Heart left ventricle (tissue), 16 donors: ENCODE data around the gene CXCL12. TPM values are rescaled to one million over a fixed set of nuclear protein-coding genes. Genes with fewer than 3 reads are reported as not detected.
A peak's percentile ranks its signal among the peaks of the same experiment; 100 is the strongest.

ENCODE experiments used
- ATAC-seq, 4 donors: fragments of 200-7000 bp; cut with Tn5 transposase; one replicate each; pipeline ENCODE4 v1.9.1; 2020 to 2022; ENCODE audit warnings: moderate library complexity in 4 of 4, mild to moderate bottlenecking in 3 of 4, moderate number of reproducible peaks in 1 of 4
- DNase-seq, 5 donors: peaks; one replicate each; pipeline ENCODE4 v3.0.0-alpha.2; 2020
- H3K27ac ChIP-seq, 12 donors: fragments of 200-600 bp; sonication (generic) in 4 of 12; one replicate each; pipeline versions ENCODE4 v1.5.0 to v1.8.0; 2016 to 2022; ENCODE audit warnings: mild to moderate bottlenecking in 2 of 12
- H3K27me3 ChIP-seq, 9 donors: fragments of 200-600 bp; sonication (generic) in 2 of 9; one replicate each; pipeline versions ENCODE4 v1.5.1 to v1.8.0; 2016 to 2022; ENCODE audit warnings: mild to moderate bottlenecking in 3 of 9
- H3K36me3 ChIP-seq, 9 donors: fragments of 200-600 bp; sonication (generic) in 2 of 9; one replicate each; pipeline versions ENCODE4 v1.5.0 to v1.8.0; 2018 to 2022; ENCODE audit warnings: mild to moderate bottlenecking in 2 of 9
- H3K4me1 ChIP-seq, 12 donors: fragments of 200-600 bp; sonication (generic) in 4 of 12; one replicate each; pipeline versions ENCODE4 v1.5.0 to v1.8.0; 2016 to 2022; ENCODE audit warnings: mild to moderate bottlenecking in 3 of 12
- H3K4me3 ChIP-seq, 12 donors: fragments of 200-600 bp; sonication (generic) in 4 of 12; one replicate each; pipeline versions ENCODE4 v1.5.0 to v1.8.0; 2017 to 2022; ENCODE audit warnings: mild to moderate bottlenecking in 9 of 12, moderate library complexity in 4 of 12
- H3K9me3 ChIP-seq, 12 donors: fragments of 200-600 bp; sonication (generic) in 4 of 12; one replicate each; pipeline versions ENCODE4 v1.5.0 to v1.8.0; 2016 to 2022; ENCODE audit warnings: mild to moderate bottlenecking in 1 of 12
- CTCF ChIP-seq, 12 donors: fragments of 200-600 bp; sonication (generic) in 4 of 12; IDR thresholded peaks; one replicate each; pipeline versions ENCODE4 v1.5.0 to v1.8.0; 2018 to 2022; ENCODE audit warnings: antibody characterized with exemption in 12 of 12, mild to moderate bottlenecking in 5 of 12
- POLR2A ChIP-seq, 2 donors: fragments of 450-650 bp; IDR thresholded peaks; one replicate each; pipeline ENCODE4 v1.6.1; 2017; ENCODE audit warnings: antibody characterized with exemption in 2 of 2, mild to moderate bottlenecking in 2 of 2, moderate library complexity in 2 of 2
- WGBS, 4 donors: extraction: QIAGEN DNeasy Blood & Tissue Kit in 2 of 4; methylation state at CpG; one replicate each; pipeline versions ENCODE4 v1.1.5 to v1.1.7; 2013 to 2018; 5-methylcytosine and 5-hydroxymethylcytosine counted together
- intact Hi-C, 10 donors: fragments of 100-400 bp; cut with DNase I; formaldehyde crosslinking; loops; one replicate each; pipeline versions ENCODE4 v1.11.1 to v1.14.2; 2022
- polyA plus RNA-seq, 2 donors: library from polyadenylated mRNA; stranded (reverse); fragments of 200-250 nt; gene quantifications; one replicate each; pipeline ENCODE4 v1.2.3, GENCODE V29; 2013
- total RNA-seq, 9 donors: library from RNA; depleted of rRNA in 2 of 9; stranded (reverse); fragments of >200 nt in 2 of 9; fragmentation: NEBNext Ultra II Directional in 3 of 9; extraction: Animal tissue kit (Norgen Biotek cat#: 25700) in 3 of 9; gene quantifications; one replicate each; pipeline versions ENCODE4 v1.1.0 to v1.2.4, GENCODE V29; 2016 to 2023
- donor health status: ischemic (EF 13 %, LVEDD 7.1; RV severe dilation, severe dysfunction).
- donor health status: healthy with polysubstance abuse.
- donor health status: DM: no; HTN: yes; CAD: no.
- donor health status: DM: no; HTN: no; CAD: no.
- donor health status: ischemic (EF 25% LVEDD 6.9; RV normal size, moderate dysfunction).
- donor health status: ischemic (EF 25% LVEDD 5.7; RV mildly dilated, moderate dysfunction).
- donor health status: healthy.
- donor health status: DM: yes; HTN: yes; CAD: no.
- donor health status: ischemic (EF 35%, LVEDD 5.7; RV mildly dilated, moderate dysfunction).
- donor health status: nonischemic (EF 11% LVEDD 7.7; RV severe dilation, severe dysfunction).
- donor health status: DM: yes; HTN: yes; CAD: no.
- donor health status: PGD.
- donor health status: ischemic (EF 29% LVEDD 5.4; RV normal size, mild dysfunction).
- donor health status: nonischemic (EF 23%, LVEDD 6.1; RV moderate dilation, normal function).

The CXCL12 gene
- total and polyA plus RNA-seq, 11 donors = 56.4 to 203 (median 125) TPM

DNA sequence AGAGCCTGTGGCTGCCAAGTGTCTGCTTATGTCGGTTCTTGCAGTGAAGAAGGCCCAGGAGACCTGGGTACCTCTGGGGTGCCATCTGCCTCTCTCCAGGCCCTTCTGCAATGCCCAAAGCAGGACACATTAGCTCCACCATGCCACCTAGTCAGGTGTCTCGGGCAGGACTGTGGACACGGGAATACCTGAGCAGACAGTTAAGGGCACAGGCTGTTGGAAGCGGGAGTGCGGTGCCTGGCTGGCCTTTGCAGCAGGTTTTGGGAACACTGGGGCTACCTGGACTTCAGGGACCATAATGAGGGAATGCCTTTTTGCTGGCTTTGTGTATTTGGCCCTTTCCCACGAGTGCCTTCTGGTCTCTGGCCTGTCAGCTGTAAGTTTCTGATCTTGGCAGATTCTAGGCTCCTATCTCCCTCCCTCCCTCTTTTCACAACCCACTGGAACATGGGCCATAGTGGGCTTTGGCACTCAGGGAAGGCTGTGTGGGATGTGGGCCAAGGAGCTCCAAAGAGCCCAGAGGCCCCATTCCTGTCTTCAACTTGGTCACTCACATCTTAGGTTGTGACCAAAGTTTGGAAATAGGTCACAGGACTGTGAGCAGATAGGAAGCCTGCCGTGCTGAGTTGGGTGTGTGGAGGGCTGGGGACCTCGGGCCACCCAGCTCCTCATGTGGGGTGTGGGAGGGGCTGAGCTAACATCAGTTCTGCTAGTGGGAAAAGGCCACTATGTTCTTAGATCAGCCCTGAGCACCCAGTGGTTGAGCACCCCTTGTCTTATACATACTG, 41.5 kb upstream of the CXCL12 start:
- H3K36me3 ChIP-seq = no peaks in the 10 kb centered on the region
- TF ChIP-seq POLR2A (IDR thresholded peaks at IDR 0.05) (no peak), CTCF (IDR thresholded peaks at IDR 0.05) (no peak)
- ATAC-seq (peak in 1 of 4 donors; percentile 20), DNase-seq (no peak)
- WGBS, 4 donors = 63 to 87% (median 82%) methylated on average over 5 to 8 of the region's 8 CpGs
- H3K4me1 ChIP-seq = no peaks in the 10 kb centered on the region
- H3K27ac ChIP-seq = no peak overlapping the region
- no peaks in the 10 kb centered on the region for H3K27me3 ChIP-seq
- H3K9me3 ChIP-seq = peaks cover 0 to 22% (median 0%) of the 10 kb centered on the region in 12 donors
- intact Hi-C loops = loop anchor here in 1 of 10 donors (10.0 kb wide), 1 partner anchor 82 kb away; no protein-coding TSS in a partner anchor
- no peak overlapping the region for H3K4me3 ChIP-seq

- H3K4me1 ChIP-seq = no peaks in the 10 kb centered on the region
- H3K36me3 ChIP-seq = no peaks in the 10 kb centered on the region
- no peak overlapping the region for H3K4me3 ChIP-seq
- 76 to 91% (median 87%) methylated on average over 6 to 8 of the region's 8 CpGs for WGBS, 4 donors
- peaks cover 0 to 16% (median 0%) of the 10 kb centered on the region in 12 donors for H3K9me3 ChIP-seq
- no peak overlapping the region for H3K27ac ChIP-seq
- DNase-seq (no peak), ATAC-seq (no peak)
- intact Hi-C loops = loop anchor here in 1 of 10 donors (10.0 kb wide), 1 partner anchor 81 kb away; no protein-coding TSS in a partner anchor
- no peaks in the 10 kb centered on the region for H3K27me3 ChIP-seq
- TF ChIP-seq CTCF (IDR thresholded peaks at IDR 0.05) = no peak
- no peak for TF ChIP-seq POLR2A (IDR thresholded peaks at IDR 0.05)
Observed at GRCh38 chr10:44425466-44425865, 40.6 kb upstream of the CXCL12 start.

- no peaks in the 10 kb centered on the region for H3K36me3 ChIP-seq
- H3K27ac ChIP-seq = no peak overlapping the region
- WGBS, 4 donors = 56 to 70% (median 59%) methylated on average over 13 of the region's 13 CpGs
- DNase-seq (no peak), ATAC-seq (no peak)
- H3K27me3 ChIP-seq = no peaks in the 10 kb centered on the region
- H3K9me3 ChIP-seq = peaks cover 0 to 12% (median 0%) of the 10 kb centered on the region in 12 donors
- intact Hi-C loops = loop anchor here in 1 of 10 donors (10.0 kb wide), 1 partner anchor 80 kb away; no protein-coding TSS in a partner anchor
- H3K4me1 ChIP-seq = no peaks in the 10 kb centered on the region
- H3K4me3 ChIP-seq = no peak overlapping the region
- TF ChIP-seq CTCF (IDR thresholded peaks at IDR 0.05) (no peak), POLR2A (IDR thresholded peaks at IDR 0.05) (no peak)
Observed at GRCh38 chr10:44424957-44425356, 40.1 kb upstream of the CXCL12 start.

- H3K27me3 ChIP-seq = no peaks in the 10 kb centered on the region
- ATAC-seq (no peak), DNase-seq (no peak)
- TF ChIP-seq POLR2A (IDR thresholded peaks at IDR 0.05) = no peak
- TF ChIP-seq CTCF (IDR thresholded peaks at IDR 0.05) = no peak
- intact Hi-C loops = loop anchor here in 1 of 10 donors (10.0 kb wide), 1 partner anchor 79 kb away; no protein-coding TSS in a partner anchor
- H3K9me3 ChIP-seq = peaks cover 0 to 6% (median 0%) of the 10 kb centered on the region in 12 donors
- no peaks in the 10 kb centered on the region for H3K36me3 ChIP-seq
- no peaks in the 10 kb centered on the region for H3K4me1 ChIP-seq
- 83 to 95% (median 86%) methylated on average over 5 of the region's 5 CpGs for WGBS, 4 donors
- no peak overlapping the region for H3K4me3 ChIP-seq
- H3K27ac ChIP-seq = no peak overlapping the region
Observed at GRCh38 chr10:44424298-44424697, 39.4 kb upstream of the CXCL12 start.
